Rectal smooth muscle tissue (tissue), 1 donor: ENCODE results near the gene GPC3.
"Not testable (repeated sequence)": the region's sequence is repeated elsewhere in the genome, so short reads cannot be mapped to it uniquely, and the experiment has no call there.

Experiments used
- H3K27ac ChIP-seq: one replicate; pipeline ENCODE4 v1.7.0; 2013; ENCODE audit warnings: low read depth, low read length, inconsistent platforms
- H3K27me3 ChIP-seq: one replicate; pipeline ENCODE4 v1.7.0; 2013; ENCODE audit warnings: low read length; ENCODE audit not compliant: control insufficient read depth, insufficient read depth
- H3K36me3 ChIP-seq: one replicate; pipeline ENCODE4 v1.7.0; 2013; ENCODE audit warnings: low read length; ENCODE audit not compliant: control insufficient read depth, insufficient read depth
- H3K4me1 ChIP-seq: one replicate; pipeline ENCODE4 v1.7.0; 2013; ENCODE audit warnings: low read length; ENCODE audit not compliant: control insufficient read depth, insufficient read depth
- H3K4me3 ChIP-seq: one replicate; pipeline ENCODE4 v1.7.0; 2013; ENCODE audit warnings: low read length
- H3K9ac ChIP-seq: one replicate; pipeline ENCODE4 v1.7.0; 2013; ENCODE audit warnings: low read length

GPC3 gene

DNA sequence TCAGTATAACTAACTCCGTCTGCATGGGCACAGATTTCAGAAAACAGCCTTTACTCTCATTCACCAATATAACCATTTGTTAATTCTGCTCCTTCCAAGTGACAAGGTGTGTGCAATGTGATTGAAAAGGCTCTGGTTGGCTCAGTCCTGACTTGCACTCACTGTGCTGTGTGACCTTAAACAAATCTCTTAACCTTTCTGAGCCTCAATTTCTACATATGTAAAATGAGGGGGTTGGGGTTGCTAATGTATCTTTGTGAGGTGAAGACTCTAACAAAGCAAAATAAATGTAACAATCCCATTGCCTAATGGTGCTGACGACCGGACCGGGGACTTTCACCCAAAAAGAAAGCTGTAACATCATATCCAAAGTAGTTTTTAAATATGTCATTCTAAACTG is 457.6 kb downstream of the GPC3 start:
- H3K36me3 ChIP-seq: no peaks in the 10 kb centered on the region
- no peak overlapping the region for H3K9ac ChIP-seq
- H3K4me3 ChIP-seq: no peak overlapping the region
- no peaks in the 10 kb centered on the region for H3K4me1 ChIP-seq
- no peak overlapping the region for H3K27ac ChIP-seq
- H3K27me3 ChIP-seq: no peaks in the 10 kb centered on the region

DNA sequence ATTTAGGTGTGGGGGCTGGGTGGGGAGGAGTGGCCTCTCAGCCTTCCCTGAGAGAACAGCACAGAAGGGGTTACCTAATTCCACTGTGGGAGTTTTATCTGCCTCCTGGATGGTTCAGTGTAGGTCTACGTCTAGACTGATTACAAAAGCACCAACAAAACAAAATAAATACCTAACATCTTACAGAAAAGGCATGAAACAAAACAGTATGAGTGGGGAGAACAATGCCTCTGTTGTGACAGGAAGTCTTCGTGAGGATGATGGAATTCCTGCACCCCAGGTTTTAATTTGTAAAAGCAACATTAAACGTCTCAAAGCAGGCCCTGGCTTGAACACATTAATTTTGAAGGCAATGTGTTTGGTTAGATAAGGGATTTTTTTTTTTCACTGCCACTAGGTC is 458.0 kb downstream of the GPC3 start:
- no peak overlapping the region for H3K4me3 ChIP-seq
- no peaks in the 10 kb centered on the region for H3K27me3 ChIP-seq
- H3K27ac ChIP-seq: no peak overlapping the region
- no peaks in the 10 kb centered on the region for H3K4me1 ChIP-seq
- H3K9ac ChIP-seq: no peak overlapping the region
- no peaks in the 10 kb centered on the region for H3K36me3 ChIP-seq

DNA sequence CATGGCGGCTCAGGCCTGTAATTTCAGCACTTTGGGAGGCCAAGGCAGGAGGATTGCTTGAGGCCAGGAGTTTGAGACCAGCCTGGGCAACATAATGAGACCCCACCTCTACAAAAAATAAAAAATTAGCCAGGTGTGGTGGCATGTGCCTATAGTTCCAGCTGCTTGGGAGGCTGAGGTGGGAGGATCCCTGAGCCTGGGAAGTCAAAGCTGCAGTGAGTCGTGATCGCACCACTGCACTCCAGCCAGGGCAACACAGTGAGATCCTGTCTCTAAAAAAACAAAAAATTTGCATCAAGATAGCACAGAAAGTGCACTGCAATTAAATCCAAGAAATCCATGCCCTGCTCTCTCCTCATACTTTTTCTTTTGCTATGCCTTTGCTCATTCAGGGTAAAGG is 458.6 kb downstream of the GPC3 start:
- not testable (repeated sequence) for H3K9ac ChIP-seq, H3K27me3 ChIP-seq, H3K4me3 ChIP-seq, H3K27ac ChIP-seq, H3K36me3 ChIP-seq, H3K4me1 ChIP-seq

DNA sequence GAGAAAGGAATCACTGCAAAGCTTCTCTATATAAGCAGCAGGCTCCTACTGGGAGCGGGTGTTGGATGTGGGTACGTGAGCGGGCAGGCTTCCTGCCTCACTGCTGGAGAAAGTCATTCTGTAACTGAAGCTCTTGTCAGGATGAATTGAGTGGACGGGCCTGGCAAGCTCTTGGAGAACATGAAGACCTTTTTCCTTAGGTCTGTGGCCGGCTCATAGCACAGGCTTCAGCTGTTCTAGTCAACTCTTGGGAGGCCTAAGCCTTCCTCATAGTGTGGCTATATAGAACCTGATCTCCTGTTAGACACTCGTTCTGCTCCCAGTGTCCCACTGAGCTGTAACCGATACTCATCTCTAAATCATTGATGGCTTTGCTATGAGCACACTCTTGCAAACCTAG is 461.9 kb downstream of the GPC3 start:
- Histone ChIP-seq H3K4me3 (no peak overlapping the region), H3K4me1 (no peaks in the 10 kb centered on the region), H3K9ac (no peak overlapping the region), H3K36me3 (no peaks in the 10 kb centered on the region), H3K27ac (no peak overlapping the region), H3K27me3 (no peaks in the 10 kb centered on the region)

DNA sequence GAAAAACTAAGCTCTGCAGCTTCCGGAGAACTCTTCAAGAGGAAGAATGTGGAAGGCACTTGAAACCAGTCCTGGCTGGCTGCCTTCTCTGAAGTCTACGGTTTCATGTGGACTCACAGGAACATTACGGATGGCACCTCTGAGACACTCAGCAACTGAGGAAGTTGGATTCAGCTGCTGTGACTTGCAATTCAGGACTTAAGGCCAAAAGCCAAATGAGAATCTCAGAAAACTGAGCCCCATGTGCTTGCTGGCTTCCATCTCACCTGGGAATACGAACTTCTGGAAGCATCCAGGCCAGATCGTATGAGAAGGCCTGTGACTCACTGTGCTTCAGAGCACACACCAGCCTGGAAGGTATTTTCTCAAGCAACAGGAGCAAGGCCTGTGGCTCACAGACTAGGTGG is 462.3 kb downstream of the GPC3 start:
- no peak overlapping the region for H3K9ac ChIP-seq
- H3K27ac ChIP-seq: no peak overlapping the region
- no peak overlapping the region for H3K4me3 ChIP-seq
- no peaks in the 10 kb centered on the region for H3K4me1 ChIP-seq
- H3K36me3 ChIP-seq: no peaks in the 10 kb centered on the region
- H3K27me3 ChIP-seq: no peaks in the 10 kb centered on the region

DNA sequence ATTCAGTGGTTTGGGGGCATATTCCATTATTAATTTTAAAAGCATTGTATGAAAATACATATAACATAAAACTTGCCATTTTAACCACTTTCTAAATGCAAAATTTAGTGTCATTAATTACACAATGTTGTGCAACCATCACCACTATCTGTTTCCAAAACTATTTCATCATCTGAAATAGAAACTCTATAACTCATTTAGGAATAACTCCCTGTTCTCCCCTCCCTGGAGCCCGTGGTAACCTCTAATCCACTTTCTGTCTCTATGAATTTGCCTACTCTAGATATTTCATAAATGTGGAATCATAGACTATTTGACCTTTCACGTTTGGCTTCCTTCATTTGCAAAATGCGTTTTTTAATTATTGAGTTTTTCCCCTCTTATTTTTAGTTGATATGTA is 468.7 kb downstream of the GPC3 start:
- no peak overlapping the region for H3K27ac ChIP-seq
- no peaks in the 10 kb centered on the region for H3K27me3 ChIP-seq
- no peaks in the 10 kb centered on the region for H3K36me3 ChIP-seq
- H3K4me1 ChIP-seq: no peaks in the 10 kb centered on the region
- H3K4me3 ChIP-seq: no peak overlapping the region
- H3K9ac ChIP-seq: no peak overlapping the region

DNA sequence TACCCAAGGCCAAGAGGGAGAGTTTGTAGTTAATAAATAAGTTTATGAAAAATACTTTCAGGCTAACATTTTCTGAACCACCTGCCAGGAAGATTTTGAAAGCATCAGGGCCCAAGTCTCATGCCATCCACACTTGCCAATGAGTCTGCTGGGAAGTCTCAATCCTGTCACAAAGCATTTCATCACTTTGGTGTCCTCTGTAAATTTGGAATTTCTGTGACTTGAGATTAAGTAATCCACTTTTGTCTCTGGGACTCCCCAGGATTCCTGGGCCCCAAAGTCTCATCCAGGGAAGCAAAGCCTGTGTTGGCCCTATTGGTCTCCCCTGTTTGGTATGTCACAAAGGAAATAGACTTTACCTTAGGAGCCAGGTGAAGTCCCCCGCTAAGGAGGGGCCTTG is 470.9 kb downstream of the GPC3 start:
- Histone ChIP-seq H3K27me3 (no peaks in the 10 kb centered on the region), H3K9ac (no peak overlapping the region)

DNA sequence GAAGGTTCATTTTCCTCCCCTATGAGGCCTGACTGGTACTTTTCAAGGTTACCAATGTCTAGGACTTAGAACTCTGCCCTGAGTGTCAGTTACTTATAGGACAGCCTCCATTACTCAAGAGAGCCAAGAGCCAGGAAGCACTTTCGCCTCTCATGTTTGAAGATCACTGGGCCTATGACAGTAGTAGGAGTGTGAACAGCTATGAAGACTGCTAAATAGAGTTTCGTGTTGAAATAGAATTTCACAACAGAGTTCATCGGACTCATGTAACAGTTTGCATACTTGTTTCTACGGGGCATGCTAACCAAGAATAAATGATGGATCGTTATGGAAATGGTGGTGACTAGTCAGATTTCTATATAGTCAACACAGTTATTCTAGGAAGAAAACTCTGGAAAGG is 472.3 kb downstream of the GPC3 start:
- H3K27me3 ChIP-seq: no peaks in the 10 kb centered on the region
- no peak overlapping the region for H3K4me3 ChIP-seq
- H3K9ac ChIP-seq: no peak overlapping the region
- no peaks in the 10 kb centered on the region for H3K4me1 ChIP-seq
- no peaks in the 10 kb centered on the region for H3K36me3 ChIP-seq
- H3K27ac ChIP-seq: no peak overlapping the region

More for the DNA sequence above, 470.9 kb downstream of the GPC3 start:
- no peaks in the 10 kb centered on the region for H3K36me3 ChIP-seq
- no peak overlapping the region for H3K27ac ChIP-seq
- no peak overlapping the region for H3K4me3 ChIP-seq
- no peaks in the 10 kb centered on the region for H3K4me1 ChIP-seq

DNA sequence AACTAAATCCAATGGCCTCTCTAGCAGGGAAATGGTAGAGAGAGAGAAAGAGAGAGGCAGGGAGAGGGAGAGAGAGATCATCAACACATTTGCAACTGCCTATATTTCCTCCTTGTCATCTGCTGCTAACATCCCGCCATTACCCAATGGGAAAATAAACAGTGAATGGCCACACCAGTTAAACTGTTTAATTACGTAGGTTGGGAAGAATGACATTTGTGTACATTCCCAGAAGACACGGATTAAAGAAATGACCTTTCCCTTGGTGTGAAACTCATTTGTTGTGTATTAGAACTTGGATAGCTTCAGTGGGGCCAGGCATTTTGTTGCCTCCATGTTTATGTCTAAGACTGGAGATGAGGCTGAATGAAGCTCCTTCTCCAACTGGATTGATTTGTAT is 474.4 kb downstream of the GPC3 start:
- H3K27ac ChIP-seq: no peak overlapping the region
- H3K36me3 ChIP-seq: no peaks in the 10 kb centered on the region
- no peaks in the 10 kb centered on the region for H3K27me3 ChIP-seq
- no peak overlapping the region for H3K4me3 ChIP-seq
- no peaks in the 10 kb centered on the region for H3K4me1 ChIP-seq
- no peak overlapping the region for H3K9ac ChIP-seq

DNA sequence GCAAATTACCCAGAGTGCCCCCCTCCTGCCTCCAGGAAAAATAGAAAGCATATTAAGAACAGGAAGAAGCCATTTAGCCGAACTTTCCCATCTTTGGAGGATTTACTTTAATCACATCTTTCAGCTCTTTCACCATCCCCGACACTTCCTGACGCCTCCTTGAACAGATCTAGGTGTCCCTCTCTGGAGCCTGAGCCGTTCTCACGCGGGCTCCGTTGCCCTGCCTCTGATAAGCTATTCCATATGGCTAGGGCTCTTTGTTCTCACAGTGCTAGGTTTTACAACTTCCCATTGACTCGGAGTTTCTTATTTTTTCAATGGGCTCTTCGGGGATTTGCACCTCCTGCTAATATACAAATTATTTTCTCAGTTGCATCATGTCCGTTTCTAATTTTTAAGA is 488.0 kb downstream of the GPC3 start:
- no peaks in the 10 kb centered on the region for H3K36me3 ChIP-seq
- peaks cover 3% of the 10 kb centered on the region for H3K4me1 ChIP-seq
- H3K27ac ChIP-seq: no peak overlapping the region
- no peak overlapping the region for H3K9ac ChIP-seq
- H3K4me3 ChIP-seq: no peak overlapping the region
- no peaks in the 10 kb centered on the region for H3K27me3 ChIP-seq

DNA sequence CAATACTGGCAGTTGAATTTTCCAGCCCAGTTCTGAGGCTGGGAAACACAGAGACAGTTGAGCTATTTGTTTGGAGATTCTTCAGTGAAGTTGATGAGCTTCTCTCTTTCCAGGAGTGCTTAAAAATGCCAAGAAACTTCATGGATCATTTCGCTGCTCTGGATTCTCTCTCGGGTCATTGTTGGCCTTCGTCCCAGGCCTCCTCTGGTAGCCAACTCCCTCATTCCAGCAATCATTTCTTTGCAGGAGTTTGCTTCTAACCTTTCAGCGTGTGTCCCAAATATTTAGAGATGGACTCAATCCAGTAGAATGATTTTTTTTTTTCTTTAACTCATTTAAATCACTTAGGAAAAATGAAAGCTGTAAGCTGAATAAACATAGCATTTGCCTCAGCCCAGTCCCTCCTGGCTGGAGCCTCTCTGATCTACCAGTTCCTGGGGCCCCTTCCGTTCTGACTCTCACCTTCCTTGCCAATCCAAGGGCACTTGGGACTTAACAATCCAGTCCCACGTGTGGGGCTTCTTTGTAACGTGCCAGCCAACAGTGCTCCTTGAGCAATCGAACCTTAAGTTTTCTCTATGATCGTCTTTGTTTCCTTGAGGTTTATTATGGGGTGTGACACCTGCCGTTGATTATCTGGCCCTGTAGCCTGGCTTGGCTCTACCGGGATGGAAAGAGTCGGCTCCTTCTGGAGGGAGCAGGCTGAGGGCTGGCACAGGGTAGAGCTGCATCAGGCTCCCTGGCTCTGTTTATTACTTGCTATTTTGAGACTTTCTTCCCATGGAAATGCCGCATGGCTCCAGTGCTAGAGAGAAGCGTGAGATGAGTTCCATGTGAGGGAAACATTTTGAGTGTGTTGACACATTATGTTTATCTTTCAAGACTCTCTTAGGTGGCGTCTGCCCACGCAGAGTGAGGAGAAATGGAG is 489.7 kb downstream of the GPC3 start:
- Histone ChIP-seq H3K27ac (peak overlapping the region; percentile 74), H3K4me1 (peaks cover 3% of the 10 kb centered on the region), H3K4me3 (peak overlapping the region; percentile 46), H3K9ac (no peak overlapping the region), H3K36me3 (no peaks in the 10 kb centered on the region), H3K27me3 (no peaks in the 10 kb centered on the region)

DNA sequence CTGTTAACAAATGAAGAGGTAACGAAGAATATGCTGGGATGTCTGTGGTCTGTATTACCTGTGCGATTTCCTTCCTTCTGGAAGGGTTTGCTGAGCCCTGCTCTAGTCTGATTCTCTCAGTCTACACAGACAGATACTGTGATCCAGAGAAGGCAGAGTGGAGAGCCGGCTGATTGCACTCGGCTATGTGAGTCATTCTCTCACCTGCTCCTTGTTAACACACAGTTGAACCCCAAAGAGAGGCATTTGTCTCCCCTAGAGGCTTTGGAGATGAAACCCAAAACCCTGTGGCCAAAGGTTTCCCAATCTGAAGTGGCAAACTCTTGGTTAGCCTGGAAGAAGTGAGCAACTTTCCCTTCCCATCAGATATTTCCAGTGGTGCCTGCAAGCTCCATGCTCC is 492.0 kb downstream of the GPC3 start:
- Histone ChIP-seq H3K4me1 (peaks cover 3% of the 10 kb centered on the region), H3K27ac (no peak overlapping the region), H3K9ac (no peak overlapping the region), H3K4me3 (no peak overlapping the region), H3K27me3 (no peaks in the 10 kb centered on the region), H3K36me3 (no peaks in the 10 kb centered on the region)

DNA sequence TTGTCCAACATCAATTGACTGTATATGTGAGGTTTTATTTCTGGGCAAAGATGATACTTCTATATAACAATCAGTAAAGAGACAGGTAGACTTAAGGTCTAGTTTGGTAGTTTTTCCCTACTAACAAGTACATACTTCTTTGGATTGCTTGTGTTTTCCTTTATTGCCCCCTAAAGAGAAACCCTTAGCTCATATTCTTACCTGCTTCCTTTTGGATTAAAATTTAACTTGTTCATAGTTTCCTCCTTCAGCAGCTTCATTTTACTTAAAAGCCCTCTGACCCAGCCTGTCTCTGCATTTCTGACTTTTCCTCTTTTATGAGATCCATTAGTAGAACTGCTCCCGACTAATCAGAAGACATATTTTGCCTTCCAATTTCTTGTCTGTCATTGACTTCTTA is 494.4 kb downstream of the GPC3 start:
- H3K36me3 ChIP-seq: no peaks in the 10 kb centered on the region
- H3K4me3 ChIP-seq: no peak overlapping the region
- H3K9ac ChIP-seq: no peak overlapping the region
- H3K4me1 ChIP-seq: peaks cover 3% of the 10 kb centered on the region
- H3K27ac ChIP-seq: no peak overlapping the region
- no peaks in the 10 kb centered on the region for H3K27me3 ChIP-seq
